GM12878 (cell line): ENCODE results near the gene GNB2. TPM values are rescaled to one million over a fixed set of nuclear protein-coding genes. Genes with fewer than 3 reads are reported as not detected.

Source experiments
- BCLAF1 ChIP-seq: fragments of 450-650 bp; IDR thresholded peaks from 2 replicates; pipeline ENCODE4 v1.6.1; 2017; ENCODE audit warnings: antibody characterized with exemption, mild to moderate bottlenecking, moderate library complexity
- BHLHE40 ChIP-seq, 2 experiments: fragments of 450-650 bp in 1 of 2; IDR thresholded peaks; 2 replicates each; pipeline ENCODE4 v1.6.1; 2011 to 2017; ENCODE audit warnings: low read depth in 2 of 2, borderline replicate concordance in 1 of 2, improper control_type of control experiment in 1 of 2, low read length in 1 of 2, mild to moderate bottlenecking in 1 of 2
- CTCF ChIP-seq, 3 experiments: IDR thresholded peaks in 2 of 3; conservative IDR thresholded peaks in 1 of 3; 2 replicates each; pipeline ENCODE4 v1.5.1; 2011; ENCODE audit warnings: low read depth in 3 of 3, low read length in 3 of 3, mild to moderate bottlenecking in 3 of 3, control low read depth in 2 of 3, moderate library complexity in 2 of 3, inconsistent platforms in 1 of 3, mixed read lengths in 1 of 3; ENCODE audit not compliant: control insufficient read depth in 2 of 3, insufficient read depth in 1 of 3; ENCODE audit errors: extremely low read depth in 1 of 3
- EP300 ChIP-seq, 2 experiments: fragments of 150-350 bp in 1 of 2; IDR thresholded peaks; 2 replicates each; pipeline ENCODE4 v1.6.1; 2011 to 2012; ENCODE audit warnings: low read depth in 2 of 2, low read length in 2 of 2, borderline replicate concordance in 1 of 2, improper control_type of control experiment in 1 of 2, inconsistent platforms in 1 of 2; ENCODE audit not compliant: control insufficient read depth in 1 of 2
- HSF1 ChIP-seq: fragments of 150-350 bp; IDR thresholded peaks from 2 replicates; pipeline ENCODE4 v1.6.1; 2014; ENCODE audit warnings: mild to moderate bottlenecking, low read depth, low read length
- LARP7 ChIP-seq: fragments of 450-650 bp; IDR thresholded peaks from 2 replicates; pipeline ENCODE4 v1.6.1; 2017; ENCODE audit warnings: mild to moderate bottlenecking
- MAX ChIP-seq: IDR thresholded peaks from 2 replicates; pipeline ENCODE4 v1.6.1; 2012; ENCODE audit warnings: low read depth, low read length, improper control_type of control experiment
- MEF2B ChIP-seq: fragments of 450-650 bp; IDR thresholded peaks from 2 replicates; pipeline ENCODE4 v1.6.1; 2018; ENCODE audit warnings: mild to moderate bottlenecking, moderate library complexity; ENCODE audit not compliant: partially characterized antibody, poor library complexity, severe bottlenecking
- NFXL1 ChIP-seq: fragments of 450-650 bp; IDR thresholded peaks from 2 replicates; pipeline ENCODE4 v1.6.1; 2017; ENCODE audit warnings: antibody characterized with exemption, mild to moderate bottlenecking, borderline replicate concordance
- RELA ChIP-seq: fragments of 450-650 bp; IDR thresholded peaks from 2 replicates; pipeline ENCODE4 v1.8.0; 2014; ENCODE audit warnings: borderline replicate concordance; ENCODE audit not compliant: partially characterized antibody
- ZBTB11 ChIP-seq: fragments of 450-650 bp; formaldehyde crosslinking; IDR thresholded peaks from 2 replicates; pipeline ENCODE4 v1.5.0; 2022; ENCODE audit warnings: mild to moderate bottlenecking, missing genetic modification characterization
- ZBTB33 ChIP-seq: fragments of 450-650 bp; IDR thresholded peaks from 2 replicates; pipeline ENCODE4 v1.6.1; 2017; ENCODE audit warnings: mild to moderate bottlenecking
- polyA plus RNA-seq, 11 experiments: library from polyadenylated mRNA; depleted of rRNA in 4 of 11; unstranded in 6 of 11; stranded (reverse) in 5 of 11; fragments of >200 nt; fragmentation: Nextera tagmentation in 4 of 11; fragmentation: Illumina TruSeq in 1 of 11; extraction: Ambion mirVana in 4 of 11; extraction: Trizol in 1 of 11; gene quantifications; 1 replicate in 1 of 11; 2 replicates in 10 of 11; pipeline versions ENCODE4 v1.2.1 to v1.2.3, GENCODE V29; 2011 to 2016; ENCODE audit warnings: inconsistent platforms in 2 of 11, missing spikeins in 2 of 11, low read depth in 1 of 11
- total RNA-seq, 4 experiments: library from RNA; depleted of rRNA in 3 of 4; stranded (reverse); fragments of >200 nt in 3 of 4; fragmentation: Illumina TruSeq in 1 of 4; extraction: Trizol in 1 of 4; gene quantifications; 2 replicates each; pipeline versions ENCODE4 v1.2.1 to v1.2.3, GENCODE V29; 2013 to 2021

Gene GNB2
- total and polyA plus RNA-seq, 10 of the 15 experiments (the other 5 are each of a cell fraction or from before 2014, with no cell fraction given): 0.35 to 175 (median 59.7) TPM

- TF ChIP-seq ZBTB33 (no peak), EP300 (IDR thresholded peaks at IDR 0.05; ENCODE audit: borderline replicate concordance in 1 of 2, control insufficient read depth in 1 of 2, low read depth in 2 of 2, low read length in 2 of 2) (no peak), ZBTB11 (CRISPR knock-in tag) (no peak), CTCF (IDR thresholded peaks at IDR 0.05 in 2 of 3, conservative IDR thresholded peaks at IDR 0.05 in 1 of 3; ENCODE audit: control insufficient read depth in 2 of 3, extremely low read depth in 1 of 3, insufficient read depth in 1 of 3, low read depth in 3 of 3, low read length in 3 of 3) (no peak), MAX (peak; percentile 86), LARP7 (peak; percentile 7), MEF2B (no peak), BCLAF1 (no peak), RELA (no peak), NFXL1 (no peak), BHLHE40 (IDR thresholded peaks at IDR 0.05; ENCODE audit: borderline replicate concordance in 1 of 2, low read depth in 2 of 2, low read length in 1 of 2) (peak; percentile 80 to 89; a peak in 3 of 4 replicates), HSF1 (no peak)
Observed at GRCh38 chr7:100705753-100706671, 32.5 kb downstream of the GNB2 start, which contains the start of gene POP7 (continued).
